IPS-18a (cell line): Measurements from ENCODE around the gene CAPRIN1.
"Not testable (repeated sequence)": the region's sequence is repeated elsewhere in the genome, so short reads cannot be mapped to it uniquely, and the experiment has no call there.

ENCODE experiments used
- H3K27ac ChIP-seq: one replicate; pipeline ENCODE4 v1.5.1; 2013; ENCODE audit warnings: low read length
- H3K27me3 ChIP-seq: one replicate; pipeline ENCODE4 v1.6.1; 2013; ENCODE audit warnings: mild to moderate bottlenecking, low read length; ENCODE audit not compliant: control insufficient read depth, insufficient read depth
- H3K36me3 ChIP-seq: one replicate; pipeline ENCODE4 v1.6.1; 2013; ENCODE audit warnings: low read depth, low read length; ENCODE audit not compliant: control insufficient read depth
- H3K4me1 ChIP-seq: one replicate; pipeline ENCODE4 v1.6.1; 2013; ENCODE audit warnings: low read depth, low read length; ENCODE audit not compliant: control insufficient read depth
- H3K4me3 ChIP-seq: one replicate; pipeline ENCODE4 v1.5.1; 2013; ENCODE audit warnings: low read length
- H3K9ac ChIP-seq: one replicate; pipeline ENCODE4 v1.6.1; 2013; ENCODE audit warnings: mild to moderate bottlenecking, low read length, moderate library complexity
- H3K9me3 ChIP-seq: one replicate; pipeline ENCODE4 v1.6.1; 2013; ENCODE audit warnings: low read depth, low read length; ENCODE audit not compliant: control insufficient read depth

Gene CAPRIN1

GRCh38 chr11:34053161-34053686 is 1.7 kb downstream of the CAPRIN1 start:
- peak overlapping the region; percentile 87 for H3K4me3 ChIP-seq
- no peaks in the 10 kb centered on the region for H3K27me3 ChIP-seq
- H3K27ac ChIP-seq = peak overlapping the region; percentile 100
- peaks cover 14% of the 10 kb centered on the region for H3K4me1 ChIP-seq
- peak overlapping the region; percentile 100 for H3K9ac ChIP-seq
- peaks cover 21% of the 10 kb centered on the region for H3K36me3 ChIP-seq
- no peaks in the 10 kb centered on the region for H3K9me3 ChIP-seq

DNA sequence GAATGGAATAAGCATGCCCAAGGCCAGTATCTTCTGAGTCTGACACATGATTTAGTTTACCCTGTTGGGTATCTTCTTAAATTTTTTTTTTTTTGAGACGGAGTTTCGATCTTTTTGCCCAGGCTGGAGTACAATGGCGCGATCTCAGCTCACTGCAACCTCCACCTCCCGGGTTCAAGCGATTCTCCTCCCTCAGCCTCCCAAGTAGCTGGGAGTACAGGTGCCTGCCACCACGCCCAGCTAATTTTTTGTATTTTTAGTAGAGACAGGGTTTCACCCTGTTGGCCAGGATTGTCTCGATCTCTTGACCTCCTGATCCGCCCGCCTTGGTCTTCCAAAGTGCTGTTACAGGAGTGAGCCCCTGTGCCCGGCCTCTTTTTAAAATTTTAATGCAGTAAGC is 2.8 kb downstream of the CAPRIN1 start:
- H3K4me1 ChIP-seq = peaks cover 14% of the 10 kb centered on the region
- peaks cover 25% of the 10 kb centered on the region for H3K36me3 ChIP-seq
- peak overlapping the region; percentile 87 for H3K4me3 ChIP-seq
- H3K27ac ChIP-seq, H3K9me3 ChIP-seq, H3K27me3 ChIP-seq: not testable (repeated sequence)
- H3K9ac ChIP-seq = peak overlapping the region; percentile 100

- Histone ChIP-seq H3K9ac (peak overlapping the region; percentile 5), H3K27me3 (no peaks in the 10 kb centered on the region), H3K4me1 (peaks cover 14% of the 10 kb centered on the region), H3K27ac (no peak overlapping the region), H3K36me3 (peaks cover 25% of the 10 kb centered on the region), H3K4me3 (peak overlapping the region; percentile 87), H3K9me3 (no peaks in the 10 kb centered on the region)
Observed at GRCh38 chr11:34055218-34056000, 3.9 kb downstream of the CAPRIN1 start.

DNA sequence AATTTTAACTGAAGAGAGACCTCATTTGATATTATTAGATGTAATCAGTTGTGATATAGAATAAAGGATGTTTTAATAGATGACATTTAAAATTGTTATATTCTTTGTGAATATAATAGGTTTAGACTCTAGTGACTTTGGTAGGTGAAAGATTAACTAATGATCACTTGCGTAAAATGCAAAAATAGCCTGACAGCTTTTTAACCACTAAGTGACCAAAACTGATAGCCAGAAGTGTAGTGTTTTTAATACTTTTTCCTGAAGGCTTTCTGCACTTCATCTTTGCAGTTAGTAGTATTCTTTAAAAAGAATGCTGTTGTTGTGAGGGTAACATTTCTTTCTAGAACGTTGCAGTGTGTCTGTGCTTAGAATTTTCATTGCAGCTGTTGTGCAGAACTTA is 5.1 kb downstream of the CAPRIN1 start:
- H3K36me3 ChIP-seq = peaks cover 31% of the 10 kb centered on the region

GRCh38 chr11:34063061-34063795 is 11.7 kb downstream of the CAPRIN1 start:
- H3K9me3 ChIP-seq = no peaks in the 10 kb centered on the region
- no peaks in the 10 kb centered on the region for H3K27me3 ChIP-seq
- H3K36me3 ChIP-seq = peaks cover 25% of the 10 kb centered on the region
- no peaks in the 10 kb centered on the region for H3K4me1 ChIP-seq
- H3K9ac ChIP-seq = no peak overlapping the region
- H3K4me3 ChIP-seq = no peak overlapping the region
- H3K27ac ChIP-seq = no peak overlapping the region

More for the DNA sequence above, 5.1 kb downstream of the CAPRIN1 start:
- no peak overlapping the region for H3K9ac ChIP-seq
- no peaks in the 10 kb centered on the region for H3K27me3 ChIP-seq
- peaks cover 14% of the 10 kb centered on the region for H3K4me1 ChIP-seq
- no peak overlapping the region for H3K27ac ChIP-seq
- H3K9me3 ChIP-seq = no peaks in the 10 kb centered on the region
- peak overlapping the region; percentile 21 for H3K4me3 ChIP-seq

DNA sequence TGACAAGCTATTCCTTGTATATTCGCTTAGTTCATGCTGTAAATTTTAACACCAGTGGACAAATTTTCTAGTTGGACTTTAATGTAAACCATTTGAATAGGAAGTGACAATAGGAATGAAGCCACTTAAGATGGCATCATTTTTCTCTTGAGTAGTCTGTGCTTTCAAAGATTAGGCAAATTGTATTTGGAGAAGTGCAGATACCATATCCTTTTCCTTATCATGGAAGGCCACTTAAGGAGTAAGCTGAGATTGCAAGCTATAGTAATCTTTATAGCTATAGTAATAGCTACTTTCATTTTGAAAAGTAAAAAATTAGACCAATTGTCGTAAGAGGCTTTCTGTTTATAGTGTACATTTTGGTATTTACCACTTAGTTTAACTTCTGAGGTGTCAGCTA is 12.8 kb downstream of the CAPRIN1 start:
- Histone ChIP-seq H3K36me3 (peaks cover 27% of the 10 kb centered on the region), H3K9me3 (no peaks in the 10 kb centered on the region), H3K27ac (no peak overlapping the region), H3K9ac (no peak overlapping the region), H3K4me1 (no peaks in the 10 kb centered on the region), H3K27me3 (no peaks in the 10 kb centered on the region), H3K4me3 (no peak overlapping the region)

DNA sequence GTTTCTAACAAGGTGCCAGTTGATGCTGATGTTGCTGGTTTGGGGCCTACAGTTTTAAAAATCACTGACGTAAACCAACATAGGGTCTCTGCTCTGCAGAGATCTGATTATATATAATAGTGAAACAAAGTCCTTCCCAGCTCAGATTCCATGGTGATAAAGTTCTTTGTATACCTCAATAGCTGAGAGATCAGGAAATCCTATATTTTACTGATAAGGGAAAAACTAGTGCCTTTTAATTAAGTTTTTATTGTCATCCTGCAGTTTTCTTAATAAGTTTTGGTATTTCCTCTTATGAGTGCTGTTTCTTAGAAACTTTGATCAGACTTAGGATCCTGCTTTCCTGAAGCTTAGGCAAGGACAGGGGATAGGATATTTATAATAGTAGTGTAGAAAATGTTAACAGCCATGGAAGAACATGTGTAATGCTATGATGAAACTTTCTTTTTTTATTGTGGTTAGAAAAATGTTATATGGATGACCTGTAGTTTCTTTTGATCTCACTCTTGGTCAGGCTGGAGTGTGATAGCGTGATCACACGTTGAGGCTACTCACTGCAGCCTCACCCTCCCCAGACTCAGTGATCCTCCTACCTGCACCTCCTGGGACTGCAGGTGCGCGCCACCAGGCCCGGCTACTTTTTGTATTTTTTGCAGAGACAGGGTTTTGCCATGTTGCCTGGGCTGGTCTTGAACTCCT is 14.1 kb downstream of the CAPRIN1 start:
- no peaks in the 10 kb centered on the region for H3K4me1 ChIP-seq
- H3K36me3 ChIP-seq = peaks cover 27% of the 10 kb centered on the region
- H3K27ac ChIP-seq = no peak overlapping the region
- no peak overlapping the region for H3K4me3 ChIP-seq
- H3K9me3 ChIP-seq = no peaks in the 10 kb centered on the region
- no peak overlapping the region for H3K9ac ChIP-seq
- H3K27me3 ChIP-seq = no peaks in the 10 kb centered on the region

- H3K9me3 ChIP-seq, H3K4me1 ChIP-seq, H3K4me3 ChIP-seq, H3K9ac ChIP-seq, H3K27me3 ChIP-seq, H3K27ac ChIP-seq: not testable (repeated sequence)
- peaks cover 26% of the 10 kb centered on the region for H3K36me3 ChIP-seq
Observed at GRCh38 chr11:34066766-34067165, 15.2 kb downstream of the CAPRIN1 start.

- Histone ChIP-seq H3K27ac (no peak overlapping the region), H3K27me3 (no peaks in the 10 kb centered on the region), H3K36me3 (peaks cover 32% of the 10 kb centered on the region), H3K9ac (no peak overlapping the region), H3K4me3 (no peak overlapping the region), H3K4me1 (no peaks in the 10 kb centered on the region), H3K9me3 (no peaks in the 10 kb centered on the region)
Observed at GRCh38 chr11:34067383-34068065, 16.0 kb downstream of the CAPRIN1 start.

DNA sequence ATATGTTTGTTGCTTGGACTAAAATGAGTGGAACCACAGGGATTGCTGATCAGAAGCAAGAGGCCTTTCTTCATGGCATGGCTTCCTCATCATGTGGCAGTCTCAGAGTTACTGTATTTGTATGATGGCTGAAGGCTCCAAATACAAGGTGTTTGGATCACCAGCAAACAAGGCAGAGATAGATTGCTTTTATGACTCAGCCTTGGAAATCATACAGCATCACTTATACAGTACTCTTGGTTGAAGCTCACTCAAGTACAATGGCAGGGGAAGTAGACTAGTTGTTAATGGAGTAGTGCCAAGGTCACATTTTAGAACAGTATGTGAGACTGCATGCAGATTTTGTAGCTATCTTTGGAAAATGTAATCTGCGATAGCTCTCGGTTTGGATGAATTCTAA is 16.6 kb downstream of the CAPRIN1 start:
- no peak overlapping the region for H3K4me3 ChIP-seq
- no peaks in the 10 kb centered on the region for H3K27me3 ChIP-seq
- H3K36me3 ChIP-seq = peaks cover 36% of the 10 kb centered on the region
- H3K27ac ChIP-seq = no peak overlapping the region
- H3K9me3 ChIP-seq = no peaks in the 10 kb centered on the region
- no peaks in the 10 kb centered on the region for H3K4me1 ChIP-seq
- no peak overlapping the region for H3K9ac ChIP-seq

DNA sequence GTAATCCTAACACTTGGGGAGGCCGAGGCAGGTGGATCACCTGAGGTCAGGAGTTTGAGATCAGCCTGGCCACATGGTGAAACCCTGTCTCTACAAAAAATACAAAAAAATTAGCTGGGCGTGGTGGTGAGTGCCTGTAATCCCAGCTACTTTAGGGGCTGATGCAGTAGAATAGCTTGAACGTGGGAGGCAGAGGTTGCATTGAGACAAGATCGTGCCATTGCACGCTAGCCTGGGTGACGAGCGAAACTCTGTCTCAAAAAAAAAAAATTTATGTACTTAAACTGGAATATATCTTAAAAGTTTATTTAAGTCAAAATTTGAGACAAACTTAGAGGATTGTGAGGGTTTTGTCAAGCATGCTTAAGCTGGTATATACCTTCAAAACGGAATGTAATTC is 19.8 kb downstream of the CAPRIN1 start:
- not testable (repeated sequence) for H3K27ac ChIP-seq, H3K27me3 ChIP-seq, H3K4me1 ChIP-seq, H3K4me3 ChIP-seq, H3K9ac ChIP-seq, H3K9me3 ChIP-seq
- H3K36me3 ChIP-seq = peaks cover 61% of the 10 kb centered on the region
